K562 (cell line): ENCODE results near the gene COG7. TPM values are rescaled to one million over a fixed set of nuclear protein-coding genes. Genes with fewer than 3 reads are reported as not detected.

Experiments
- BRF2 ChIP-seq: IDR thresholded peaks from 3 replicates; pipeline ENCODE4 v1.6.1; 2011; ENCODE audit warnings: borderline replicate concordance, mild to moderate bottlenecking; ENCODE audit not compliant: insufficient read length, insufficient read depth
- MCM7 ChIP-seq, 2 experiments: fragments of 450-650 bp; IDR thresholded peaks; 2 replicates each; pipeline ENCODE4 v1.6.1; 2016 to 2018
- NFYB ChIP-seq: IDR thresholded peaks from 2 replicates; pipeline ENCODE4 v1.6.1; 2011; ENCODE audit warnings: mild to moderate bottlenecking, moderate library complexity; ENCODE audit not compliant: insufficient read length; ENCODE audit errors: extremely low read depth
- PRDM10 ChIP-seq: fragments of 450-650 bp; IDR thresholded peaks from 2 replicates; pipeline ENCODE4 v1.6.1; 2018; ENCODE audit not compliant: partially characterized antibody
- RAD51 ChIP-seq: fragments of 450-650 bp; IDR thresholded peaks from 2 replicates; pipeline ENCODE4 v1.7.1; 2016; ENCODE audit warnings: low read depth, mild to moderate bottlenecking, borderline replicate concordance
- USF2 ChIP-seq: sonication (generic); formaldehyde crosslinking; IDR thresholded peaks from 2 replicates; pipeline ENCODE4 v1.5.0; 2020; ENCODE audit warnings: missing genetic modification reagents
- polyA plus RNA-seq, 8 experiments: library from polyadenylated mRNA; depleted of rRNA in 4 of 8; stranded (reverse) in 5 of 8; unstranded in 3 of 8; fragments of >200 nt; fragmentation: Nextera tagmentation in 2 of 8; fragmentation: Illumina TruSeq in 1 of 8; extraction: Ambion mirVana in 2 of 8; extraction: Trizol in 1 of 8; gene quantifications; 2 replicates each; pipeline versions ENCODE4 v1.2.1 to v1.2.3, GENCODE V29; 2011 to 2014; ENCODE audit warnings: inconsistent platforms in 1 of 8, missing spikeins in 1 of 8
- total RNA-seq, 7 experiments: library from RNA; depleted of rRNA in 6 of 7; stranded (reverse); fragments of >200 nt in 6 of 7; fragmentation: Illumina TruSeq in 2 of 7; extraction: Trizol in 2 of 7; gene quantifications; 2 replicates each; pipeline versions ENCODE4 v1.2.1 to v1.2.3, GENCODE V29; 2011 to 2021; ENCODE audit warnings: low replicate concordance in 1 of 7

The COG7 gene
- total and polyA plus RNA-seq, 9 of the 15 experiments (the other 6 are each of a cell fraction or from before 2014, with no cell fraction given) = 3.8 to 17.6 (median 13.4) TPM

DNA sequence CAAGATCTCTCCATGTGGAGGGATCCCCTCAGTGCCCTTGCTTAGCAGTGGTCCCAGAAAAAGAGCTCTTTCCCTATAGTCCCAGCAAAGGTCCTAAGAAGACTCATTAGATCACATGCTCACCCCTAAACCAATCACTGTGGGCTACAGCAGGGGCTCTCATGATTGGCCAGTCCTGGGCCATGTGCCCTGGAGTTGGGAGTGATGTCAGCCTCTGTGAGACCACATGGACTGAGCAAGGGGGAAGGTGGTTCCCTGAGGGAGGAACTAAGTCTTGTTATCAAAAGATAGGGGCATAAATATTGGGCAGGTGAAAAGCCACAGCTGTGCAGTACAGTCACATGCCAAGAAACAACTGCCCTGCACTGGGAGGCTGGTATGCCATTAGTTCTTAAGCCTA, 99.5 kb downstream of the COG7 start (continued):
- TF ChIP-seq BRF2 = no peak
- peak; percentile 88 for TF ChIP-seq RAD51
- no peak for TF ChIP-seq MCM7 (IDR thresholded peaks at IDR 0.05)
- peak; percentile 85 for TF ChIP-seq USF2 (CRISPR knock-in tag)
- peak; percentile 25 for TF ChIP-seq PRDM10
- peak; percentile 24 for TF ChIP-seq NFYB
